ENCODE data around the gene CEP128. TPM values are rescaled to one million over a fixed set of nuclear protein-coding genes. Genes with fewer than 3 reads are reported as not detected.

Gene CEP128
- polyA plus RNA-seq, 1 of the 3 experiments (the other 2 are of a cell fraction), result 1.2 TPM

- no peak for TF ChIP-seq ZBTB33 (IDR thresholded peaks at IDR 0.05; ENCODE audit: borderline replicate concordance, low read depth)
- no peak for TF ChIP-seq ELF1 (IDR thresholded peaks at IDR 0.05)
Observed at GRCh38 chr14:80493620-80494019, 447.9 kb downstream of the CEP128 start (continued).

GRCh38 chr14:80491650-80492049 lies 449.9 kb downstream of the CEP128 start:
- H3K9ac ChIP-seq, result no peak overlapping the region
- no peaks in the 10 kb centered on the region for H4K20me1 ChIP-seq (ENCODE audit: insufficient read depth)
- ChIA-PET CTCF (no interaction called here), POLR2A (no interaction called here)
- no peaks in the 10 kb centered on the region; a peak in 2 of 4 replicates for H3K4me1 ChIP-seq (ENCODE audit: control insufficient read depth in 1 of 2, insufficient read depth in 2 of 2, low read depth in 1 of 2, low read length in 1 of 2)
- TF ChIP-seq RFX5 (IDR thresholded peaks at IDR 0.05; ENCODE audit: low read length) (no peak), REST (IDR thresholded peaks at IDR 0.05; ENCODE audit: low read depth, low read length) (no peak)
- WGBS (ENCODE audit: low lambda C conversion rate), result 91% methylated on average over 2 of the region's 2 CpGs
- no peaks in the 10 kb centered on the region for H3F3A ChIP-seq (replicated peaks; ENCODE audit: insufficient read depth)
- no peak overlapping the region for H3K27ac ChIP-seq (ENCODE audit: low read depth in 2 of 2, low read length in 1 of 2)
- no peak overlapping the region for H3K4me3 ChIP-seq (ENCODE audit: low read depth in 2 of 2, low read length in 1 of 2)
- no peaks in the 10 kb centered on the region for H3K79me2 ChIP-seq (ENCODE audit: insufficient read depth)
- no peaks in the 10 kb centered on the region for H3K9me3 ChIP-seq
- H3K36me3 ChIP-seq (replicated peaks in 1 of 2; ENCODE audit: control insufficient read depth in 1 of 2, insufficient read depth in 2 of 2, low read length in 1 of 2), result no peaks in the 10 kb centered on the region
- no peaks in the 10 kb centered on the region for H3K27me3 ChIP-seq (ENCODE audit: insufficient read depth)
- H2AFZ ChIP-seq (ENCODE audit: low read depth), result no peak overlapping the region
- no peak overlapping the region for H3K4me2 ChIP-seq
- 0 out of 2 replicates have a peak, but pooled peaks cover 1% of the 10 kb centered on the region for H3K9me2 ChIP-seq
- no peak for DNase-seq

GRCh38 chr14:80491131-80491530 lies 450.4 kb downstream of the CEP128 start:
- DNase-seq, result no peak
- Histone ChIP-seq H3K27ac (ENCODE audit: low read depth in 2 of 2, low read length in 1 of 2) (no peak overlapping the region), H3K4me3 (ENCODE audit: low read depth in 2 of 2, low read length in 1 of 2) (no peak overlapping the region), H3K9me2 (no peaks in the 10 kb centered on the region), H3K9me3 (no peaks in the 10 kb centered on the region), H3K79me2 (ENCODE audit: insufficient read depth) (no peaks in the 10 kb centered on the region), H2AFZ (ENCODE audit: low read depth) (no peak overlapping the region), H3K9ac (no peak overlapping the region), H3F3A (replicated peaks; ENCODE audit: insufficient read depth) (no peaks in the 10 kb centered on the region), H3K4me2 (no peak overlapping the region), H3K27me3 (ENCODE audit: insufficient read depth) (no peaks in the 10 kb centered on the region), H3K4me1 (ENCODE audit: control insufficient read depth in 1 of 2, insufficient read depth in 2 of 2, low read depth in 1 of 2, low read length in 1 of 2) (no peaks in the 10 kb centered on the region; a peak in 2 of 4 replicates), H4K20me1 (ENCODE audit: insufficient read depth) (no peaks in the 10 kb centered on the region), H3K36me3 (replicated peaks in 1 of 2; ENCODE audit: control insufficient read depth in 1 of 2, insufficient read depth in 2 of 2, low read length in 1 of 2) (no peaks in the 10 kb centered on the region)
- CTCF ChIA-PET, result no interaction called here
- POLR2A ChIA-PET, result no interaction called here
- WGBS (ENCODE audit: low lambda C conversion rate), result 63% methylated on average over 4 of the region's 4 CpGs
- TF ChIP-seq FOSL2 (IDR thresholded peaks at IDR 0.05; ENCODE audit: borderline replicate concordance, low read depth), result no peak
- no peak for TF ChIP-seq FOXM1 (IDR thresholded peaks at IDR 0.05; ENCODE audit: low read depth)
- no peak for TF ChIP-seq RXRA (IDR thresholded peaks at IDR 0.05; ENCODE audit: borderline replicate concordance, low read depth)
- no peak for TF ChIP-seq SMC3 (IDR thresholded peaks at IDR 0.05; ENCODE audit: low read depth, low read length)
- TF ChIP-seq RAD21 (IDR thresholded peaks at IDR 0.05; ENCODE audit: low read length), result no peak
- no peak for TF ChIP-seq POLR2AphosphoS5 (IDR thresholded peaks at IDR 0.05; ENCODE audit: low read depth, low read length)
- TF ChIP-seq USF2 (IDR thresholded peaks at IDR 0.05; ENCODE audit: borderline replicate concordance, low read depth, low read length), result no peak
- no peak for TF ChIP-seq REST (IDR thresholded peaks at IDR 0.05; ENCODE audit: low read depth, low read length)
- TF ChIP-seq RCOR1 (IDR thresholded peaks at IDR 0.05; ENCODE audit: low read length), result no peak
- TF ChIP-seq GATA2 (CRISPR knock-in tag; IDR thresholded peaks at IDR 0.05), result no peak
- no peak for TF ChIP-seq EP300 (IDR thresholded peaks at IDR 0.05; ENCODE audit: borderline replicate concordance in 1 of 2, low read depth in 1 of 2, low read length in 1 of 2)
- TF ChIP-seq TEAD4 (IDR thresholded peaks at IDR 0.05; ENCODE audit: borderline replicate concordance, insufficient read depth), result no peak
- TF ChIP-seq NFIC (IDR thresholded peaks at IDR 0.05; ENCODE audit: borderline replicate concordance), result no peak
- no peak for TF ChIP-seq YY1 (IDR thresholded peaks at IDR 0.05; ENCODE audit: low read depth)

Data from SK-N-SH (cell line).